ENCODE results near the gene NIPBL. TPM values are rescaled to one million over a fixed set of nuclear protein-coding genes. Genes with fewer than 3 reads are reported as not detected.

NIPBL gene
- total and polyA plus RNA-seq, 8 donors = 48.8 to 80.2 (median 67.6) TPM

DNA sequence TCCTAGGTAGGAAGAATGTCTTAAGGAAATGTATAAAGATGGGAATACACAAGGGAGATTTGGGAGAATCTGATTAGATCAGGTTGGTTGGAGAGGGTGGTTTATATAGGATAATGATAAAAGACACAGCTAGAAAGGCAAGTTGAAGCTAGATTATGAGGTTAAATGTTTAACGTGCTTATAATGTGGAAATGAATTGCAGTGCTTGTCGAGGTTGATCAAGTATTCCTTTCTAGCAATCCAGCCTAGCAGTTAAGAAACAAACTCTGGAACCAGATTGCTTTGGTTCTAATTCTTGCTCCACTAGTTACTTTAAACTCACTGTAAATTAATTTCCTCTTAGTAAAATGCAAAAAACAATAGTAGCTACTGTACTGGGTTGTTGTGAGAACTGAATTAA, 76.5 kb downstream of the NIPBL start:
- TF ChIP-seq, protein P1, sequence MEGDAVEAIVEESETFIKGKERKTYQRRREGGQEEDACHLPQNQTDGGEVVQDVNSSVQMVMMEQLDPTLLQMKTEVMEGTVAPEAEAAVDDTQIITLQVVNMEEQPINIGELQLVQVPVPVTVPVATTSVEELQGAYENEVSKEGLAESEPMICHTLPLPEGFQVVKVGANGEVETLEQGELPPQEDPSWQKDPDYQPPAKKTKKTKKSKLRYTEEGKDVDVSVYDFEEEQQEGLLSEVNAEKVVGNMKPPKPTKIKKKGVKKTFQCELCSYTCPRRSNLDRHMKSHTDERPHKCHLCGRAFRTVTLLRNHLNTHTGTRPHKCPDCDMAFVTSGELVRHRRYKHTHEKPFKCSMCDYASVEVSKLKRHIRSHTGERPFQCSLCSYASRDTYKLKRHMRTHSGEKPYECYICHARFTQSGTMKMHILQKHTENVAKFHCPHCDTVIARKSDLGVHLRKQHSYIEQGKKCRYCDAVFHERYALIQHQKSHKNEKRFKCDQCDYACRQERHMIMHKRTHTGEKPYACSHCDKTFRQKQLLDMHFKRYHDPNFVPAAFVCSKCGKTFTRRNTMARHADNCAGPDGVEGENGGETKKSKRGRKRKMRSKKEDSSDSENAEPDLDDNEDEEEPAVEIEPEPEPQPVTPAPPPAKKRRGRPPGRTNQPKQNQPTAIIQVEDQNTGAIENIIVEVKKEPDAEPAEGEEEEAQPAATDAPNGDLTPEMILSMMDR (IDR thresholded peaks at IDR 0.05) = no peak
- intact Hi-C loops (cut with DNase I) = no loop called here
- ATAC-seq = no peak

DNA sequence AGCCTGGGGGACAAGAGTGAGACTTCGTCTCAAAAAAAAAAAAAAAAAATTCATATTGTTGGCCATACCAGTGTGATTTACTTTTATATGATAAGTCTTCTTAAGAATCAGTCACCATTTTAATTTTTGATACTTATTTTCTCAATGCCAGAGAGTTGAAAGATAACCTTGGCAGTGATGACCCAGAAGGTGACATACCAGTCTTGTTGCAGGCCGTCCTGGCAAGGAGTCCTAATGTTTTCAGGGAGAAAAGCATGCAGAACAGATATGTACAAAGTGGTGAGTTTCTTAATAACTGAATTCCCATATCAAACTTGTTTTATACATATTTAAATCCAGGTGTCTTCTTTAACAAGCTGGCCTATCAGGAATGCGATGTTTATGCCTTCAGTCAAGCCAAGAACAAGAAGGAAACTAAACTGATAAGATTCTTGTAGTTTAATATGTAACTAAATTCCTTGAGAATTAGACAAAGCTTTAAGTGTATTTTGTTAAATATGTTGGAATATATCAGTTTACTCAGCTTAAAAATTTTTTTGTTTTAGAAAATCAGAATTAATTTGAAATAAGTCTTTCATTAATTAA, 81.5 kb downstream of the NIPBL start:
- peaks cover 0 to 46% of the 10 kb centered on the region in 2 donors for H3K36me3 ChIP-seq
- H3K4me1 ChIP-seq = peaks cover 0 to 4% of the 10 kb centered on the region in 2 donors
- H3K27ac ChIP-seq = no peak overlapping the region
- DNase-seq = no peak
- H3K27me3 ChIP-seq = no peaks in the 10 kb centered on the region
- intact Hi-C loops (cut with DNase I) = no loop called here
- no peak for ATAC-seq
- H3K9me3 ChIP-seq = no peaks in the 10 kb centered on the region
- no peak overlapping the region for H3K4me3 ChIP-seq
- TF ChIP-seq, protein P1 (IDR thresholded peaks at IDR 0.05) = no peak

More for the DNA sequence above, 76.5 kb downstream of the NIPBL start:
- H3K9me3 ChIP-seq = no peaks in the 10 kb centered on the region
- DNase-seq = no peak
- H3K27me3 ChIP-seq = no peaks in the 10 kb centered on the region
- H3K4me1 ChIP-seq = peaks cover 13 to 24% of the 10 kb centered on the region in 2 donors
- H3K27ac ChIP-seq = no peak overlapping the region
- H3K36me3 ChIP-seq = peaks cover 0 to 16% of the 10 kb centered on the region in 2 donors
- no peak overlapping the region for H3K4me3 ChIP-seq

DNA sequence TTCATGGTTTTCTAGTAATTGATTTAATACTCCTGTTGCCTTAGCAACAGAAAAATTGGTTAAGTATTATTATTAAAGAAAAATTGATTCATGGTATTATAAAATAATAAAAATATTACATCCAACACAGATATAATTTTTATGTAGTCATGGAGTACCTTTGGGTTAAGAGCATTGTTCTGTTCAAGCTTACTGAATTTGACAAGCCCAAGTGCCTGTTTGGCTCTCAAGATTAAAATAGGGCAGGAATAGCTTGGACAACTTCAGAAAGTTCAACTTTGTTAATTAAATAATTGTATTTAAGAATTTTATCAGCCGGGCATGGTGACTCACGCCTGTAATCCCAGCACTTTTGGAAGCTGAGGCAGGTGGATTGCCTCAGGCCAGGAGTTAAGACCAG, 82.0 kb downstream of the NIPBL start:
- intact Hi-C loops (cut with DNase I) = no loop called here
- Histone ChIP-seq H3K27ac (no peak overlapping the region), H3K36me3 (peaks cover 0 to 51% of the 10 kb centered on the region in 2 donors), H3K4me1 (peaks cover 0 to under 1% of the 10 kb centered on the region in 2 donors), H3K4me3 (no peak overlapping the region), H3K27me3 (no peaks in the 10 kb centered on the region), H3K9me3 (no peaks in the 10 kb centered on the region)
- TF ChIP-seq, protein P1 (IDR thresholded peaks at IDR 0.05) = no peak
- DNase-seq = no peak
- ATAC-seq = no peak

DNA sequence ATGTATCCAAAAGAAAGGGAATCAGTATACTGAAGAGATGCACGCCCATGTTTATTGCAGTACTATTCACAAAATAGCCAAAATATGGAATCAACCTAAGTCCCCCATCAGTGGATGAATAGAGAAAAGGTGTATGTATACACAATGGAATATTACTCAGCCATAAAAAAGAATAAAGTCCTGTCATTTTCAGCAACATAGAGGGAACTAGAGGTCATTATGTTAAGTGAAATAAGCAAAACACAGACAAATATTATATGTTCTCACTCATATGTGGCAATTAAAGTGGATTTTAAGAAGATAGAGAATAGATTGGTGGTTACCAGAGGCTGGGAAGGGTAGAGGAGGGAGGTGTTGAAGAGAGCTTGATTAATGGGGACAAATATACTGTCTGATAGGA, 88.6 kb downstream of the NIPBL start:
- Histone ChIP-seq H3K36me3 (peaks cover 0 to 48% of the 10 kb centered on the region in 2 donors), H3K27ac (no peak overlapping the region), H3K4me3 (no peak overlapping the region), H3K27me3 (no peaks in the 10 kb centered on the region), H3K4me1 (no peaks in the 10 kb centered on the region), H3K9me3 (no peaks in the 10 kb centered on the region)
- no peak for DNase-seq
- ATAC-seq = no peak
- TF ChIP-seq, protein P1 (IDR thresholded peaks at IDR 0.05) = no peak
- intact Hi-C loops (cut with DNase I) = no loop called here

DNA sequence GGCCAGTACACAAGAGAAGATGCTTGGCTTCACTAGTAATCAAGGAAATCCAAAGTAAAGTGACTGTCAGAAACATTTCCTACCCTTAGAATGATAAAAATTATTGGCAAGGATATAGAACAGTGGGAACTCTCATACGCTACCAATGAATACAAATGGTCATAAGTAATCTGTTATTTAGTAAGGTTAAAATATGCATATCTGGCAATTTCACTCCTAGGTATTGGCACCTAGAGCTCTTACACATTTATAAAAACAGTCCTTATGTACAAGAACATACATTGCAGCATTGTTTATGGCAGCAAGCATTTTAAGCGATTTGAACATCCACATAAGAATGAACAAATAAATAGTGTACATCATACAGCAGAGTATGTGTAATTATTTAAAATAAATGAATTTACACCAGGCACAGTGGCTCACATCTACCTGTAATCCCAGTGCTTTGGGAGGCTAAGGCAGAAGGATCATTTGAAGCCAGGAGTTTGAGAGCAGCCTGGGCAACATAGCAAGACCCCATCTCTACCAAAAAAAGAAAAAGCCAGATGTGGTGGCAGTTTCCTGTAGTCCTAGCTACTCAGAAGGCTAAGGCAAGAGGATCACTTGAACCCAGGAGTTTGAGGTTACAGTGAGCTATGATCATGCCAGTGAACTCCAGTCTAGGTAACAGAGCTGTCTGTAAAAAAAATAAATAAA, 93.3 kb downstream of the NIPBL start:
- H3K36me3 ChIP-seq = peaks cover 0 to 49% of the 10 kb centered on the region in 2 donors
- DNase-seq = no peak
- no peak overlapping the region for H3K4me3 ChIP-seq
- no peak for ATAC-seq
- no peaks in the 10 kb centered on the region for H3K9me3 ChIP-seq
- intact Hi-C loops (cut with DNase I) = no loop called here
- H3K4me1 ChIP-seq = no peaks in the 10 kb centered on the region
- TF ChIP-seq, protein P1 (IDR thresholded peaks at IDR 0.05) = no peak
- H3K27me3 ChIP-seq = no peaks in the 10 kb centered on the region
- no peak overlapping the region for H3K27ac ChIP-seq

All from left lung (tissue), 10 donors.